ENCODE measurements around the gene RETREG2. TPM values are rescaled to one million over a fixed set of nuclear protein-coding genes. Genes with fewer than 3 reads are reported as not detected.

The RETREG2 gene
- total RNA-seq, 2 donors from 2014 or later = 122 to 138 TPM

GRCh38 chr2:219207884-219208740 lies 30.0 kb downstream of the RETREG2 start:
- DNase-seq = no peak
- ATAC-seq = no peak
- intact Hi-C loops (cut with DNase I, micrococcal nuclease) = no loop called here

DNA sequence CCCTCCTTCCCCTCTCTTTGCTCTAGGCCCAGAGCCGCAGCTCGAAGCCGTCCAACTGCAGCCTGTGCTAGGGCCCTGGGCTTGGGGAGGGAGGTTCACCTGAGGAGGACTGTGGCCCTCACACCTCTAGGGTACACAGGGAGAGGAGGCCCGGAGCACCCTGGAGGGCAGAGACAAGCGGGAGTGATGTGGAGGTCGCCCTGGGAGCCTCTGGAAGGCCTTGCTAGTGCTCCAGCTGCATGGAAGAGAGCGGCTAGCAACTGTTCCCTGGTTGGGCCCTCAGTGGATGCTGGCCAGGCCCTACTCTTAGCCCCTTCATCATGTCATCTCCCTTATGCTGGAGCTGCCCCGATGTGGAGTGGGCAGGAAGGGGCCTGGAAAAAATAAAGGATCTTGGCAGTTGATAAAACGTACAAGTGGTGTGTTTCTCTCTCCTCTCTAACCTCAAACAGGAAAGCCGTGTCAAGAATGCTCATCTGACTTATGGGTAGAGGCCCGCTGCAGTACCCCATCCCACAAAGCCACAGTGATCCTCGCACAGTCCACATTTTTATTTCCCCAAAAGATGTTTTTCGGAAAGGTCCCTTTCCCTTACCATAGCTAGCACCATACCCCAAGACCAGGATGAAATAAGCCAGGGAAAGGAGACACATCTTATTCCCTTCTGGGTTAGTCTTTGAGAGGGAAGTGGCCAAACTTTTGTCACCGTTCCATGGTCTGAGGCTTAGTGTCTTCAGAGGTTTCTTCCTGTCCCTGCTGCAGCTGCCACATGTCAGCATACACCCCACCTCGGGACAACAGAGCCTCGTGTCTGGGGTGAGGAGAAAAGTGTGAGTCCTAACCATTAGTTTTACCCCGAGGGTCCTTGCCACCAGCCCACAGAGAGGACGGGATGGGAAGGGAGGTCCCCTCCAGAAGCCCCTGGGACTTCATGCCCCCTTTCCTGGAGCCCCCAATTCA lies 31.4 kb downstream of the RETREG2 start:
- ATAC-seq = no peak
- no peak for DNase-seq
- intact Hi-C loops (cut with DNase I, micrococcal nuclease) = no loop called here

DNA sequence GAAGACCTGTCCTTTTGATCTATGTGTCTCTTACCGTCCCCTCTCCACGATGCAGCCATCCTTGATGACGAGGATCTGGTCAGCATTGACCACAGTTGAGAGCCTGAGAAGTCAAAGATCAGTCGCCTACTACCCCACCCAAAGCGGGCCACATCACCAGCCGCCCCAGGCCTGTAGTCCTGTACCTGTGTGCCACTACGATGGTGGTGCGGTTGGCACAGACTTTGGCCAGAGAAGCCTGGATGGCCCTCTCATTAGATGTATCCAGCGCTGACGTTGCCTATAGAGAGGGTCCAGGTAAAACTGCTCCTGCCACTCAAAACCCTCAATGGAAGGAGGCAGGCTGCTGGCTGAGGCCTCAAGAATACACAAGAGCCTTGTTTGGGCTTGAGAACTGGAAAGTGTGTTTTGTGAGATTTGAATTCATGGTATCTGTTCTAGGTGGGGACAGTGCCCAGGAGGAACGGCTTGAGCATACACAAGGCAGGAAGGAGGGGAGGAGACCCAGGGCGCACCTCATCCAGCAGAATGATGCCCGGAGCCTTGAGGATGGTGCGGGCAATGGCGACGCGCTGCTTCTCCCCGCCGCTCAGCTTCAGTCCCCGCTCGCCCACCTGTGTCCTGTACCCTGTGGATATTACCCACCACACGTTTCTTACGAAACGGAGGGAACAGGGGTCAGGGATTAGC lies 32.3 kb downstream of the RETREG2 start:
- ATAC-seq (no peak), DNase-seq (no peak)
- intact Hi-C loops (cut with DNase I, micrococcal nuclease) = no loop called here

- intact Hi-C loops (cut with DNase I, micrococcal nuclease) = no loop called here
- ATAC-seq (no peak), DNase-seq (no peak)
Measured at GRCh38 chr2:219210886-219211362, 32.8 kb downstream of the RETREG2 start.

- ATAC-seq (no peak), DNase-seq (no peak)
- intact Hi-C loops (cut with DNase I, micrococcal nuclease) = no loop called here
Measured at GRCh38 chr2:219213026-219213415, 34.9 kb downstream of the RETREG2 start.

- no peak for ATAC-seq
- intact Hi-C loops (cut with DNase I, micrococcal nuclease) = no loop called here
- no peak for DNase-seq
Measured at GRCh38 chr2:219213486-219214071, 35.5 kb downstream of the RETREG2 start.

DNA sequence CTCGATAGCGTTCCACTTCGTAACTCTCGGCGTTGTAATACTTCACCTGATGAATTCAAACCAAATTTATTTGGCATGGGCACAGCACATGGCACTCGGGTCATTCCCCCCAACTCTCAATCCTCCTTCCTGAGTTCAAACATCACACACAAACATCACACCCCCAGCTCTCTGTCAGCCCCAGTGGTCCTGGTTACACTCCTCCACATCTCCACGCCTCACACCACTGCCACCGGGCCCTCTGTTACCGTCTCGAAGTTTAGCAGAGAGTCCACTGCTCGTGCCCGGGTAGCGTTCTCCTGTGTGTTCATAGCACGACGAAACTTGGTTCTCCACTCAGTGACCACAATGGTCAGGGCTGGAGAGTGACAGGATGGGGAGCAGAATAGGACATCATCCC lies 36.1 kb downstream of the RETREG2 start:
- ATAC-seq = no peak
- DNase-seq = no peak
- intact Hi-C loops (cut with DNase I, micrococcal nuclease) = no loop called here

GRCh38 chr2:219214786-219215185 lies 36.7 kb downstream of the RETREG2 start:
- ATAC-seq (no peak), DNase-seq (no peak)
- intact Hi-C loops (cut with DNase I, micrococcal nuclease) = no loop called here

DNA sequence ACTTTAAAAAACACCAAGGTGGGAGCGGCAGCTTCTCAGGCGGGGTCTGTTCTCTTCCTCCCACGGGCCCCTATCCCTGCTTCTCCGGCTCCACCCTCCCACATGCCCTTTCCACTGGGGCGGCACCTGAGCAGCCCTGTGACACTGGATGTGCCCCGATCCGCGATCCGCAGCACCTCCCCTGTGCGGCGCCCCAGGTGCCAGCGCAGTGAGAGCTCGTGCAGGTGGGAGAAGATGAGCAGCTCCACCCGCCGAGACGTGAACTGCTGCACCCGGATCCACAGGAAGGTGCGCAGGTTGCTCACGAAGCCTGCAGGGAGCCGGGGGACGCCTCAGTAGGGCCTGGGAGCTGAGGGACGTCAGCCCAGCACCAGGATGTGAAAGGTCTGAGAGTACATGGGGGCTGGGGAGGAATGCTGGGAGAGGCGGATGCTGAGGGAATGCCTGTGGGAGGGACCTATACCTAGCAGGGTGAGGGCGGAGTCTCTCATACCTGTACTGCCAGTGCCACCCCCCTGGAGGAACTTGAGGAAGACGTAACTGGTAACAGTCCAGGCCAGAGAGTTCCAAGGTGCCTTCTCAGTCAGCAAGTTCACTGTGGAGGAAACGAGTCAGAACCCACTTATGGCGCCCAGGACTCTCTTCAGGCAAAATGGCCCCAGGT lies 37.9 kb downstream of the RETREG2 start:
- ATAC-seq (no peak), DNase-seq (no peak)
- intact Hi-C loops (cut with DNase I, micrococcal nuclease) = no loop called here

GRCh38 chr2:219216535-219216915 lies 38.5 kb downstream of the RETREG2 start:
- ATAC-seq (no peak), DNase-seq (no peak)
- intact Hi-C loops (cut with DNase I, micrococcal nuclease) = no loop called here

GRCh38 chr2:219218217-219218731 lies 40.2 kb downstream of the RETREG2 start:
- intact Hi-C loops (cut with DNase I, micrococcal nuclease) = no loop called here
- DNase-seq (peak; percentile 70 to 78), ATAC-seq (peak; percentile 61)

GRCh38 chr2:219218732-219219701 lies 40.9 kb downstream of the RETREG2 start, which contains the start of gene ABCB6:
ABCB6 (minus strand) TSS chr2:219218958; CDS start chr2:219218673, 285 bp downstream.
- intact Hi-C loops (cut with DNase I, micrococcal nuclease) = no loop called here
- peak; percentile 96 for DNase-seq
- ATAC-seq = peak; percentile 81

DNA sequence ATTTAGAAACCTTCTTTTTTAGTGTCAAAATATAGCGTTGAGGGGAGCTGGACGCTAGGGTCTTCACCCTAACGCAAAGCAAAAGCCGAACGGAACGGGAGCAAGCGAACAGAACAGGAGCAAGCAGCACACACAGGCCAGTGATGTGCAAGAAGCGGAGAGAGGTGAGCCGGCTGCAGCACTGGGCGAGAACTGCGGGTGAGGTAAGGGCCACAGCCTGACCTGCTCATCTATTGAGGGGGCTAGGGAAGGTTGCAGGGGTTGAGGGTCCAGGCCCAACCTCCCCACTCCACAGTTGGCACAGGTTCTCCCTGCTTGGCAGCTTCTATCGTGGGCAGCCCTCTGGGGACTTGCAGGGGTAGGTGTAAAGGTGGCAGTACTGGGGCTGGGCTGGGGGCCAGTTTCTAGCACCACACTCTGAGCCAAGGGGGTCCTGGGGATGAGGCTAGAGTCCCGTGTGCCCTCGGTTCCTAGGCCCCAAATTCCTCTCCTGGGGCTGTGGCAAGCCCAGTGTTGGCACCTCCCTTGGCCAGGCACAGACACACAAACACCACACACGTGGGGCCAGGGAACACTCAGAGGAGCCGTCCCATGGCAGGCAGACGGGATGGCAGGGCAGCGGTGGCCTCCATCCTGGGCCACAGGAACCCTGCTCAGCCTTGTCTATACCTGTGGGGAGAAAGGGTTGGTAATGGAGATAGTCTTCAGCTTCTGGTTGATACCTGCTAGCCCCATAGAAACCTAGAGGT lies 41.9 kb downstream of the RETREG2 start:
- intact Hi-C loops (cut with DNase I, micrococcal nuclease) = no loop called here
- DNase-seq = no peak
- ATAC-seq = no peak

- intact Hi-C loops (cut with DNase I, micrococcal nuclease) = no loop called here
- ATAC-seq (no peak), DNase-seq (no peak)
Measured at GRCh38 chr2:219220652-219221402, 42.8 kb downstream of the RETREG2 start.

GRCh38 chr2:219221957-219222518 lies 44.0 kb downstream of the RETREG2 start:
- intact Hi-C loops (cut with DNase I, micrococcal nuclease) = no loop called here
- no peak for DNase-seq
- no peak for ATAC-seq
